Fibroblast of mammary gland (primary cell): ENCODE data around the gene DGAT2.

Experiments
- DNase-seq: peaks from one replicate; pipeline ENCODE4 v3.0.0-alpha.2; 2010; ENCODE audit warnings: low read depth
- H3K4me3 ChIP-seq: 2 replicates; pipeline ENCODE4 v1.5.1; 2011; ENCODE audit warnings: low read depth, mild to moderate bottlenecking, low read length, moderate library complexity; ENCODE audit not compliant: control insufficient read depth
- CTCF ChIP-seq: conservative IDR thresholded peaks from 2 replicates; pipeline ENCODE4 v1.5.1; 2011; ENCODE audit warnings: low read depth, low read length, inconsistent platforms; ENCODE audit not compliant: control insufficient read depth, insufficient read depth

The DGAT2 gene

GRCh38 chr11:75827562-75827961 is 59.0 kb downstream of the DGAT2 start:
- H3K4me3 ChIP-seq, result no peak overlapping the region
- DNase-seq, result no peak
- no peak for TF ChIP-seq CTCF

GRCh38 chr11:75831915-75832502 is 63.4 kb downstream of the DGAT2 start:
- DNase-seq, result no peak
- H3K4me3 ChIP-seq, result no peak overlapping the region
- no peak for TF ChIP-seq CTCF

- no peak for TF ChIP-seq CTCF
- no peak overlapping the region for H3K4me3 ChIP-seq
- DNase-seq, result no peak
Observed at GRCh38 chr11:75834728-75835127, 66.2 kb downstream of the DGAT2 start.

GRCh38 chr11:75836417-75836816 is 67.8 kb downstream of the DGAT2 start:
- DNase-seq, result no peak
- no peak overlapping the region for H3K4me3 ChIP-seq
- TF ChIP-seq CTCF, result no peak

- peak; percentile 29 for DNase-seq
Observed at GRCh38 chr11:75839851-75840250, 71.3 kb downstream of the DGAT2 start.

GRCh38 chr11:75840522-75840921 is 71.9 kb downstream of the DGAT2 start:
- no peak overlapping the region for H3K4me3 ChIP-seq
- DNase-seq, result no peak
- no peak for TF ChIP-seq CTCF

More at GRCh38 chr11:75839851-75840250, 71.3 kb downstream of the DGAT2 start:
- no peak for TF ChIP-seq CTCF
- no peak overlapping the region for H3K4me3 ChIP-seq

GRCh38 chr11:75841739-75842138 is 73.2 kb downstream of the DGAT2 start:
- DNase-seq, result no peak
- TF ChIP-seq CTCF, result no peak
- no peak overlapping the region for H3K4me3 ChIP-seq
